ENCODE results near the gene ZSWIM4.

The ZSWIM4 gene

DNA sequence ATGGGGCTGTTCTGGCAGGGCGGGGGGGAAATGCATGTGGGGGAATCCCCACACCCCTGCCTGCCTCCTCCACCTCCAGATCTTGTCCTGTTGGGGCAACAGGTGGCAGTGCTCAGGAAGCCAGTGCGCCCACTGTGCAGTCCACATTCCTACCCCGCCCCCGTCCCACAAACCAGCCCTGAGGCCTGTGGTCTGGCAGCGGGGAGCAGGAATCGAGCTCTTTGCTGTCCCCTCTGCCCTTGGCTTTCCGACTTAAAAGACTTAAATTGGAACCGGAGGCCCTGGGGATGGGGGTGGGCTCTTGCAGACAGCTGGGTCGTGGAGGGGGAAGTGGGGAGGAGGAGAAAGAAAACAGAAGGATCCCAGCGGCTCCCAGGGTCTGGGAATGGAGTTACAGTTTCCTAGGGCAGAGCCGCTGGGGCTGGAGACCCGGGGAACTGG lies 86.0 kb downstream of the ZSWIM4 start:
- Mint-ChIP-seq H3K27ac (peak overlapping the region; percentile 87), H3K36me3 (no peaks in the 10 kb centered on the region), H3K9me3 (no peaks in the 10 kb centered on the region), H3K27me3 (peaks cover 22% of the 10 kb centered on the region), H3K4me1 (peaks cover 46% of the 10 kb centered on the region), H3K4me3 (peak overlapping the region; percentile 35)
- CTCF ChIA-PET, result interaction anchor here (0.6 to 5.3 kb wide), 13 partner anchors 23 to 255 kb away, joined by 3 to 67 read pairs (median 8); partner anchors contain the start of genes ASF1B, IL27RA and MISP3
- peak; percentile 45 for DNase-seq

Measured in activated naive CD4-positive, alpha-beta T cell treated with anti-CD3 and anti-CD28 coated beads, Interleukin-2, amount 10 ng/mL, durations not matched to agents 7 days and 5 days (primary cell).